Measurements from ENCODE around the gene TFR2.

Gene TFR2

DNA sequence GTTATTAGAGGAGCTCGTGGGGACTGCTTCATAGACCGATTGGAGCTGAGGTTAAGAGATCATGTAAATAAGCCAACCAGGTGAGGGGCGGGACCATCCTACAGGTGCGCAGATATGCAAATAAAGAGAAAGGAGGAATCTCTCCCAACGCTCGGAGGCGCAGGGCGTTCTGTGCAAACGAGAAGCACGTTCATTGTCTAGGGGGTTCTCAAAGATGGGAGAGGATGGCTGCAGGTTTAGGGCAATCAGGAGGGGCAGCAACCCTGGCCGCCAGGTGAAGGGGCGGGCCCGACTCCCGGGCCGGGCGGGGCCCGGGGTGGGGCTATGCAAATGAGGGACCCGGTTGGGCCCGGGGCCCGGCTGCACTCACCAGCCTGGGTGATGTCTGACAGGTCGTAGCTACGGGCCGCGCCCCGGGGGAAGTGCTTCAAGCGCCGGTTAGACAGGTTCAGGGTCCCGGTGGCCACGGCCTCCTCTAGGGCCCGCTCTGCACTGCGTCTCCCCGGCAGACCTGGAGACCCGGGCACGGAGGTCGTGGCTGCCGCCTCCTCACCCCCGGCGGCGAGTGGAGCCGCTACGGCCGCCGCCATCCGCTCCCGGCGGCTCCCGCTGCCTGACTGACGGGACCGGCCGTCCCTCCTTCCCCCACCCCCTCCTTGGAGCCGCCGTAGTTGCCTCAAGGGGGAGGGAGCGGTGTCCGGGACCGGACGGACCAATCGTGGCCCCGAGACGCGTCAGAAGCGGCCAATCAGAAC is 55.7 kb downstream of the TFR2 start, which contains the start of gene LRCH4:
TSS of gene LRCH4 (minus strand) at position 619 of the 755 bp plus-strand sequence. CDS start at position 590, 29 bp downstream.
- no peak for DNase-seq

GRCh38 chr7:100584683-100585510 is 56.5 kb downstream of the TFR2 start:
- no peak for DNase-seq

DNA sequence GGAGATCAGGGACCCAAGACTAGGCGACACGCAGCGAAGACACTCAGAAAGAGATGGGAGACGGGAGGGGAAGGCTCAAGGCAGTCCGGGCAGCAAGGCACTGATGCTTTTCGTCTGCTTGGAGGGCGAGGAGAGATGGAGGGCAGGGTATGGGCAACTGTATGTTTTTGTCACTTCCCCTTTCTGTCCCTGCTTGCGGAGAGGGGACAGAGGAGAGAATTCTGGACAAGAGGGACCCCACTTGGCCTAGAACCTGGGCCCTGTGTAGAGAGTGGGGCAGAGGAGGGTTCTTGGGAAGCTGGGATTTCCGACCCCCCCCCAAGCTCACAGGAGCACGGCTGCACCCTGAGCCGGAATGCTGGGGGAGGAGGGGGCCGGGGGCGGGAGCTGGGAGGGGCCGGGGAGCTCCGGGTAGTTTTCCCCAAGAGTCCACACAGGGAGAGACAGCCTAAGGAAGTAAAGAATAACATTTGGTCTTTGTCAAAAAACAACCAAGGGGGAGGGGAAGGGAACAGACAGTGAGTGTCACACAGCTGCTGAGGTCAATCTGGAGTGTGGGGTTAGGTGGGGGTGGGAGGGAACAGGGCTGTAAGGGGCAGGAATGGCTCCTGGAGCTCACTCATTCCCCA is 57.2 kb downstream of the TFR2 start:
- no peak for DNase-seq

- no peak for DNase-seq
Measured at GRCh38 chr7:100583132-100584053, 58.0 kb downstream of the TFR2 start.

DNA sequence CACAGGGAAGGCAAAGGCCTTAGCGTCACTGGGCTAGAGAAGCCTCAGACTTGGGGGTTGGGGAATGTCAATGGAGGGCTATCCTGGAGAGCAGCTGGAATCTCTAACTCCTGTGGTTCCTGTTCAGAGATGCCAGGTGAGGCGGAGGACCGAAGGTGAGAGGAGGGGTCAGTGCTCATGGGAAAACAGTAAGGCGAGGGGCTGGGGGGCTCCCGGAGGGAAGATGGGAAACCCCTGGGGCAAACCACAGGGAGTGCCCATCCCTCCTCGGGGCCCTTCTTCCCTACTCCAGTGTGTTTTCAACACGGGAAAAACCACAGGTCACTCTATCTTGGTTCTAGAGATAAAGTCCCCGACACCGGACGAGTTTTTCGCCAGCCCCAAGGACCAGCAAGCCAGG is 58.7 kb downstream of the TFR2 start:
- DNase-seq = no peak

DNA sequence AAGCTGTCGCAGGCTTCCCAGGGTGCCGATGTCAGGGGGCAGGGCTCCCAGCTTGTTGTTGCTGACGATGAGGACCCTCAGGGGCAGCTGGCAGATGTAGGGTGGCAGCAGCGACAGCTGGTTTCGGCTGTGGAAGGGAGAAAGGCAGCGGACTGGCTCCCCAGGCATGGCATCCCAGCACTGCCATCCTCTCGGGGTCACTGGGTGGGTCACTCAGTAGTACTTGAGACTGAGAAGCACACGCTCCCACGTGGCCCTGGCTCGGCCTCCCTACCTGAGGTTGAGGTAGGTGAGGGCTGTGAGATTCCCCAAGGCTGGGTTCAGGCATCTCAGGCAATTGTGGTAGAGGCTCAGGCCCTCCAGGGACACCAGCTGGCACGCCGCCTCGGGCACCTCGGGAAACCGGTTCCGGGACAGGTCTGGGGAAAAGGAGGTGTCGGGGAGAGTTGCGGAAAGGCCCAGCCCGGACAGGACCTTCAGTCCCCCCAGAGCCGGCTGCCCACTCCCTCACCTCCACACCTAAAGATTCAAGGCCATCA is 59.2 kb downstream of the TFR2 start:
- no peak for DNase-seq

DNA sequence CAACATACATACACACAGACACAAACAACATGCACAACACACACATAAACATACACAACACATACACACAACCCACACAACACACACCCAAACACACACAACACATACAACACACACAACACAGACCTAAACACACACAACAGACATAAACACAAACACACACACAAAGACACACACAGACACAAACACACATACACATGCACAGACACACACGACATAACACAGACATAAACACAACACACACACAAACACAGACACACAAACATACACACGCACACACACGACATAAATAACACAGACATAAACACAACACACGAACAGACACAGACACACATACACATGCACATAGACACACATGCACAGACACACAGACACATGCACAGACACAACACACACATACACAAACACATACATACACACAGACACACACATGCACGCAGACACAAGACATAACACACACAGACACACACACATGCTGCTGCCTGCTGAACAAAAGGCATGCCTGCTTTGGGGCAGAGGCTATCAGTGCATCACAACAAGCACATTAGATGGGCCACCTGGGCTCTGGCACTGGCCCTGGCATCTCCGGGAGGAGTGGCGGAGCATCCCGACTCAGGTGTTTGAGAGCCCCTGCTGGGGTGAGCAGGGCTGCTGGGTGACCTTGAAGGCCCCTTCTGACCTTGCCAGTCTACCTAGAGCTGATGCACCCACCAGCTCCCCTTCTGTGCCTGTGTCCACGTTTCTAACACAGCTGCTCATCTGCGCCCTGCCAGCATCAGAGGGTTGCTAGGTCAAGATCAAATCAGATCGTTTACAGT is 60.7 kb downstream of the TFR2 start:
- no peak for DNase-seq

- DNase-seq = no peak
Measured at GRCh38 chr7:100578246-100579183, 62.8 kb downstream of the TFR2 start.

- DNase-seq = no peak
Measured at GRCh38 chr7:100577507-100577906, 63.8 kb downstream of the TFR2 start.

DNA sequence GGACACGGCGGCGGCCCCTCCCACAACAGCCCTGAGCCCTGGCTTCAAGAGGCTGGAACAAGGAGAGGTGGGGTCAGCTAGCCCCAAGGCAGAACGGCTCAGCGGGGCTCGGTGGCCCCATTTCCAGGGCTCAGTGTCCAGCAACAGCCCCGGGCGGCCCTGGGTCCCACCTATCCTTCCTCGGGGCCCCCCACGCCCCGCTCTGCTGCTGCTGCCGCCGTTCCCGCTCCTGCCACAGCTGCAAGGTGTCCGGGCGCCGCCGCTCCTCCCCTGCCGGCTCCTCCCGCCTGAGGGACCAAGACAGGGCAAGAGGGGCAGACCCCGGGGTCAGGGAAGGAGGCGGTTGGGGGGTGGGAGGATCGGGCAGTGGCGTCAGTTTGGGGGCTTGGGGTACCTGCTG is 64.2 kb downstream of the TFR2 start:
- no peak for DNase-seq

- DNase-seq = no peak
Measured at GRCh38 chr7:100576384-100576993, 64.9 kb downstream of the TFR2 start.

GRCh38 chr7:100575746-100576383 is 65.5 kb downstream of the TFR2 start:
- DNase-seq = no peak

GRCh38 chr7:100575206-100575631 is 66.1 kb downstream of the TFR2 start:
- DNase-seq = no peak

DNA sequence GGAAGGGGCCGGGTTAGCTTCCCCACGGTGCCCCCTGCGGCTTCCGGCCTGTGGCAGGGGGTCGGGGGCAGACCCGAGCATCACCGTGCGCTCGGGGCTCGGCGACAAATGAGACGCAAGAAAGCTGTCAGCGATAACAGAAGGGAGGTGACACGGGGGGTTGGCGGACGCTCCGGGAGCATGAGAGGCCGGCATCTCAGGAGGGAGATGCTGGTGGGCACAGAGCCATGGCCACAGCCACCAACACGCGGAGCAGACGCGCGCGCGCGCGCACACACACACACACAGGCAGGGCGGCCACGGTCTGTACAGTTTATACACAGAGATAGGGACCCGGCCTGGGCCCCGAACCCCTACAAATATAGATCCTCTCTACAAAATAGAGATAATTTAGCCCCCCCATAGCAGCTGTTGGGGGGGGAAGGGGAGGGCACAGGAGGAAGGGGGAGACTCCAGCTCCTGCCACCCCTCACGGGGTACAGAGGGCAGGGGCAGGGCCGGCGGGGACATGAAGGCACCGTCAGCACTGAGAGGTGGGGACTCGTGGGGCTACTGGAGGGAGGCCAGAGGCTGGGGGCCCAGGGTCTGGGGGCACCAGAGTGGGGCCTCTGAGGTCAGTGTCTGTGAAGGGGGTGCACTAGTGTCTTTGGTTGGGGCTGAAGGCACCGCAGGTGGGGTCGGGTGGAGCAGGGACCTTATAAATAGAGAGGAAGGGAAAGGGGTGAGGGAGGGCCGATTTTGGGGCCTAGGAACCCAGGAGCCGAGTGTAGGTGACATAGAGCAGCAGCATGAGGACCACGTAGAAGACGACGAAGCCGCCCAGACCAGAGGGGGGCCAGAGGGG is 66.8 kb downstream of the TFR2 start:
- DNase-seq = no peak

DNA sequence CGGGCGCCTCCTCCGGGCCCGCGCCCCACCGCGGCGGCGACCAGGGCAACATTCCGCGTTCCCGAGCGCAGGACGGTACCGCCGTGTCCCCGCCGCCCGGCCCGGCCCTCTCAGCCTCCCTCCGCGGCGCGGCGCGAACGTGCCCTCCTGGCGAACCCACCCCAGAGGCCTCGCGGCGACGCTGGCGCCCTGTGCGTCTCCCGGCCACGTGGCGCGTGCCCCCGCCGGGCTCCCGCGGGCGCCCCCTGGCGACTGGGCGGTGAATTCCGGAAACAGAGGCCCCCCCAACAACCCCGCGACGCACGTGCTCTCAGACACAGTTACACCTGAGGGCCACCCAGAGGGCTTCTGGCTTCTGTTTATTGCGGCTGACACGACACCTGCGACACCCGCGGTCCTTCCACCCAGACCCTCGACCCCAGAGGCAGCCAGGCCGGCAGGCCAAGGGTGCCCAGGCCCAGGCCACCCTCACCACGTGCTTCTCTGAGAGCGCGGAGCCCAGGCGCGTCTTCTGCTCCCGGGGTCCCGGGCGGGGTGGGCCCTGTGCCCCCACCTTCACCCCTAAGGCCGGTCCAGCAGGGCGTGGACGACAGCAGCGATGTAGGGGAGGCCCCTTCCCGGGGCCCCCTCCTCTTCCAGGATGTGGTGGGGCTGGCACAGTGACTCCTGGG is 67.5 kb downstream of the TFR2 start, which contains the start of gene SAP25:
TSS of gene SAP25 (minus strand) at position 210 of the 671 bp plus-strand sequence. CDS start at position 52, 158 bp downstream.
- no peak for DNase-seq

- no peak for DNase-seq
Measured at GRCh38 chr7:100572949-100573675, 68.2 kb downstream of the TFR2 start.
